ENCODE results near the gene PKP2.
A peak's percentile ranks its signal among the peaks of the same experiment; 100 is the strongest.

Gene PKP2

GRCh38 chr12:32755654-32756475, 140.7 kb downstream of the PKP2 start, which contains the start of gene YARS2:
YARS2 (minus strand) TSS chr12:32755897; CDS start chr12:32755874, 23 bp downstream.
- peak within 1 kb of the TSS; percentile 66 for H3K9ac ChIP-seq (ENCODE audit: low read depth, low read length)
- no peaks in the 10 kb centered on the region for H3K9me3 ChIP-seq (ENCODE audit: control insufficient read depth, insufficient read depth, low read length)
- H3K36me3 ChIP-seq (ENCODE audit: insufficient read depth, low read length), result peaks cover 16% of the 10 kb centered on the region
- peaks cover 8% of the 10 kb centered on the region for H3K4me1 ChIP-seq (ENCODE audit: insufficient read depth, low read length)

- peaks cover 8% of the 10 kb centered on the region for H3K4me1 ChIP-seq (ENCODE audit: insufficient read depth, low read length)
- peaks cover 16% of the 10 kb centered on the region for H3K36me3 ChIP-seq (ENCODE audit: insufficient read depth, low read length)
- no peaks in the 10 kb centered on the region for H3K9me3 ChIP-seq (ENCODE audit: control insufficient read depth, insufficient read depth, low read length)
- peak overlapping the region; percentile 66 for H3K9ac ChIP-seq (ENCODE audit: low read depth, low read length)
Observed at GRCh38 chr12:32755051-32755653, 141.4 kb downstream of the PKP2 start.

- H3K36me3 ChIP-seq (ENCODE audit: insufficient read depth, low read length), result peaks cover 17% of the 10 kb centered on the region
- H3K9ac ChIP-seq (ENCODE audit: low read depth, low read length), result peak overlapping the region; percentile 66; the same call in 1 of the 2 replicates
- peaks cover 8% of the 10 kb centered on the region for H3K4me1 ChIP-seq (ENCODE audit: insufficient read depth, low read length)
- H3K9me3 ChIP-seq (ENCODE audit: control insufficient read depth, insufficient read depth, low read length), result no peaks in the 10 kb centered on the region
Observed at GRCh38 chr12:32754111-32754510, 142.5 kb downstream of the PKP2 start.

- Histone ChIP-seq H3K9me3 (ENCODE audit: control insufficient read depth, insufficient read depth, low read length) (no peaks in the 10 kb centered on the region), H3K4me1 (ENCODE audit: insufficient read depth, low read length) (peaks cover 8% of the 10 kb centered on the region), H3K36me3 (ENCODE audit: insufficient read depth, low read length) (peaks cover 19% of the 10 kb centered on the region), H3K9ac (ENCODE audit: low read depth, low read length) (peak overlapping the region; percentile 66; the same call in 1 of the 2 replicates)
Observed at GRCh38 chr12:32753605-32754004, 143.0 kb downstream of the PKP2 start.

GRCh38 chr12:32743264-32743663, 153.3 kb downstream of the PKP2 start:
- H3K4me1 ChIP-seq (ENCODE audit: insufficient read depth, low read length), result peaks cover 17% of the 10 kb centered on the region; the same call in 1 of the 2 replicates
- peaks cover 11% of the 10 kb centered on the region for H3K36me3 ChIP-seq (ENCODE audit: insufficient read depth, low read length)

GRCh38 chr12:32742133-32742532, 154.4 kb downstream of the PKP2 start:
- Histone ChIP-seq H3K9ac (ENCODE audit: low read depth, low read length) (no peak overlapping the region), H3K4me1 (ENCODE audit: insufficient read depth, low read length) (peaks cover 24% of the 10 kb centered on the region; the same call in 1 of the 2 replicates), H3K9me3 (ENCODE audit: control insufficient read depth, insufficient read depth, low read length) (no peaks in the 10 kb centered on the region), H3K36me3 (ENCODE audit: insufficient read depth, low read length) (peaks cover 11% of the 10 kb centered on the region)

More at GRCh38 chr12:32743264-32743663, 153.3 kb downstream of the PKP2 start:
- no peaks in the 10 kb centered on the region for H3K9me3 ChIP-seq (ENCODE audit: control insufficient read depth, insufficient read depth, low read length)
- no peak overlapping the region for H3K9ac ChIP-seq (ENCODE audit: low read depth, low read length)
